VCaP (cell line): ENCODE results near the gene ZNF292.

ENCODE experiments used
- H3K27ac ChIP-seq: fragments of 450-650 bp; 2 replicates; pipeline ENCODE4 v1.5.1; 2017
- CTCF ChIP-seq: fragments of 450-650 bp; conservative IDR thresholded peaks from 2 replicates; pipeline ENCODE4 v1.5.1; 2017; ENCODE audit warnings: mild to moderate bottlenecking, moderate library complexity

Gene ZNF292

GRCh38 chr6:87164004-87164403, 8.6 kb downstream of the ZNF292 start:
- H3K27ac ChIP-seq: no peak overlapping the region
- TF ChIP-seq CTCF: no peak

- no peak for TF ChIP-seq CTCF
Observed at GRCh38 chr6:87164506-87164905, 9.1 kb downstream of the ZNF292 start.

GRCh38 chr6:87165185-87165584, 9.8 kb downstream of the ZNF292 start:
- H3K27ac ChIP-seq: no peak overlapping the region; the same call in 1 of the 2 replicates
- TF ChIP-seq CTCF: no peak

More at GRCh38 chr6:87164506-87164905, 9.1 kb downstream of the ZNF292 start:
- no peak overlapping the region for H3K27ac ChIP-seq

- TF ChIP-seq CTCF: no peak
- H3K27ac ChIP-seq: no peak overlapping the region
Observed at GRCh38 chr6:87171938-87172633, 16.7 kb downstream of the ZNF292 start.

- TF ChIP-seq CTCF: no peak
- no peak overlapping the region for H3K27ac ChIP-seq
Observed at GRCh38 chr6:87174078-87174579, 18.8 kb downstream of the ZNF292 start.

GRCh38 chr6:87176493-87176892, 21.1 kb downstream of the ZNF292 start:
- TF ChIP-seq CTCF: no peak

GRCh38 chr6:87180105-87180728, 24.9 kb downstream of the ZNF292 start:
- no peak for TF ChIP-seq CTCF
- no peak overlapping the region for H3K27ac ChIP-seq

More at GRCh38 chr6:87176493-87176892, 21.1 kb downstream of the ZNF292 start:
- H3K27ac ChIP-seq: no peak overlapping the region
